ENCODE measurements around the gene FRMPD4.

Gene FRMPD4

DNA sequence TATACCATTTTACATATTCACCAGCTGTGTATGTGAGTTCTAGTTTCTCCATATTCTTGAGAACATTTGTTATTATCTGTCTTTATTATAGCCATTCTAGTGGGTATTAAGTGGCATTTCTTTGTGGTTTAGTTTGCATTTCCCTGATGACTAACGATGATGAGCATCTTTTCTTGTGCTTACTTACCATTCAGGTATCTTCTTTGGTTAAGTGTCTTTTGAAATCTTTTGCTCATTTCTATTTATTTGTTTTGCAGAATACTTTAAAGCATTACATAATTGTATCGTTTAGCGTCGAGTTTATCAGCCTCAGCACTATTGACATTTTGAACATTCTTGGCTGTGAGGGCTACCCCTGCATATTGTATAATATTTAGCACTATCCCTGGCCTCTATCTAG is 85.4 kb downstream of the FRMPD4 start:
- no peak for DNase-seq

DNA sequence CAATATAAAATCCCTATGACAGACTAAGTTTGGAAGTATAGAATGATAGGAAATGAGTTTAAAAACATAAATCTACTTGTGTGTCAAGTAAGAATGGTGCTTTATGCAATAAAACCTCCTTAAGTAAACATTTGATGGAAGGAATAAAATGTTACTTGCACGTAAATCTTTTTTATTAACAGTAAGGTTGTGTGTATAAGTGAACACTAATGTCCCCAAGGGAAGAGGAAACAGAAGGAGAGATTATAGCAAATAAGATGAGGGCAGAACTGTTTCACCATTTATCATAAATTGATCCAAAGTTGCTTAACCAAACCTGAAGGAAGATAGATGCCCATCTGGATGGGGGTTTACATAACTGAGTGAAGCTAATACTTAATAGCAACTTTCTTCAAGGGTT is 86.8 kb downstream of the FRMPD4 start:
- DNase-seq, result no peak

DNA sequence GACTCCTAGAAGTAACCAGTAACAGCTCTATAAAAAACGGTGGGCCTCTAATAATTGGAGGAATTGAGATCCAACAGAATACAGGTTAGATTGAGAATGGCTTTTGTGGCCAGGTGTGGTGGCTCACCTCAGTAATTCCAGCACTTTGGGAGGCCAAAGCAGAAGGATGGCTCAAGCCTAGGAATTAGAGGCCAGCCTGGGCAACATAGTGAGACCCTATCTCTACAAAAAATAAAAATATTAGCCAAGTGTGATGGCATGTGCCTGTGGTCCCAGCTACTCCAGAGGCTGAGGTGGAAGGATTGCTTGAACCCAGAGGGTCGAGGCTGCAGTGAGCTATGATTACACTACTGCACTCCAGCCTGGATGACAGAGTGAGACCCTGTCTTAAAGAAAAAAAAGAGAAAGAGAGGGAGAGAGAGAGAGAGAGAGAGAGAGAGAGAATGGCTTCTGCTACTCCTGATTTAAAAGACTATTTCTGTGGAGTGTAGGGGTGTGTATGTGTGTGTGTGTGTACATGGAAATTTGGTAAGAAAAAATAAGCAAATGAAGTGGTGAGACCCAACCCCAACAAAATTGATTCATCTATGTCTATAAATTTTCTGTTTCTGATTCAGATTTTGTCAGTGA is 89.3 kb downstream of the FRMPD4 start:
- DNase-seq, result no peak

DNA sequence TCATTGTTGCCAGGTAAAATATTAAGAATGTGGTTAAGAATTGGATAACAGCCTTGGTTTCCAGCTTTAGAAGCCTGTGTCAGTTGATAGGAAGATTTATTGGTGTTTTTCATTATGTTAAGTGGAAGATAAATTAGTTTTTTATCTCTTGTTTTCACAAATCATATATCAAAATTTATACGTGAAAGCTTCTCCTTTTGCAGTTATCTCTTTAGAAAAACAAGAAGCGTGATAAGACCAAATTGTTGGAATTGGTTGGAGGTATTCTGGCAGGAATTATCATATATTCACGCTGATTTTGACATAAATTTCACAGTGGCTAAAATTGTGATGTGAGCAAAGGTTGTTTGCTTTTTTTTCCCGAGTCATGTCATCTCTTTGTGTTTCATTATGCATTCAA is 90.6 kb downstream of the FRMPD4 start:
- DNase-seq, result no peak

DNA sequence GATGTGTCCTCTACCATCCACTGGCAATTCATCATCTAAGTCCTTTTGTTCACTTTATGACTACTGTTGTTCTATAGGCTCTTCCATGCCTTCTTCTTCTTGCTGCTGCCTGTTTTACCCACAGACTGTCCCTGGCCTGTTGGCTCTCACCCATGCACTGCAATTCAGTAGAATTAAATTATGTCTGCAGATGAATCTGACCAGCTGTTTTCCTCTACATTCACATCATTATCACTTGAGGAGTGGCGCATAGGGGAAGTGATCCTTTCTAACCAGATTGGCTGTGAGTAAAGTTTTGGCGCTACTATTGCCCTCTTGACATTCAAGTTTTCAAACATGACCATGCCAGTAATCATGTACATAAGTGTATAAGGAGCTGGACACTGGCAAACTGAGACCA is 91.7 kb downstream of the FRMPD4 start:
- DNase-seq, result no peak

DNA sequence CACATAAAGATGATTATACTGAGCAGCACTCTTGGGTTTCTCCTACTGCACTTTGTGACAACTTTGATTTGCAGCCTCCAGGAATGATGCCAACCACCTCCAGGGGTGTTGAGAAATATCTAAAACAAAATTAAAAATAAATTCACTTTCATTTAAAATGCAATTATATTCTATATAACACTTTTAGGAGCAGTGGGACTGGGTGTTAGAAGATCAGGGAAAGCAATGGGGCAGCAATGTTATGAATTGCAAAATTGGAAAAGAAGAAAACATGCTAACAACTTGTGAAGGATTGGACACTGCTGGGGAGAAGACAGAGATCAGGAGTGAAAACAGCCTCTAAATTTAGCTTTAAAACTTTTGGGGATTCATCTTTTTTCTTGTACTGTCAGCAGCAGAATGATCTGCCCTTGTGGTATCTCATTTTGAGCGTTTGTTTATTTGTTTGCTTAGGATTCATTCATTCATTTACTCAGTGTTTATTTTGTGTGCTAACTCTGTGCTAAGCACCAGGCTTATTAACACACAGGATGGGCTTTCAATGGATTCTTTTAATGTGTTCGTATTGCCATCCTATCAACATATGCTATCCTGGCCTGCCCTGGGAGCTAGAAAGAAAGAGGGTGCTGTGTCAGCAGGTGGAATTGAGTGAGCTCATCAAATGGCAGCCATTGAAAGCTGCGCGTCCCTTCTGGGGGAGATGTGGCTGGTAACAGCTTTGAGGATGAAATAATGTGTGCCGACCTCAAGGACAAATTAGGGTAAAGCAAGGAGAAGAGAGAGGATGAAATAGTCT is 96.5 kb downstream of the FRMPD4 start:
- no peak for DNase-seq

DNA sequence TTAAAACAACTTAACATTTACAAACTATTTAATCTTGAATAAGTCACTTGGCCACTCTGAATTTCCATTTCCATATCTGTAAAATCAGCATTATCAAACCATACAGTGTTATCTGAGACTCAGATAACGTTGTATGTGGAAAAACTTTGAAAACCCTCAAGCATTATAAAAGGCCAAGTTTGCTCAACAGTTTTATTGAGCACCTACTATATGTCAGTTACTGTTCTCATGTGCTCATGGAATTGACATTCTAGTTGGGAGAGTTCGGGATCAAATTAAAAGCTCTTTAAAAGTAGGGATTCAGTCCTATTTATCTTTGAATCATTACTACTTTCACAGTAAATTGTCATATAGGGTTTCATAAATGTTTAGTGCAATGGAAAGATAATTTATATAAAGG is 97.9 kb downstream of the FRMPD4 start:
- no peak for DNase-seq

DNA sequence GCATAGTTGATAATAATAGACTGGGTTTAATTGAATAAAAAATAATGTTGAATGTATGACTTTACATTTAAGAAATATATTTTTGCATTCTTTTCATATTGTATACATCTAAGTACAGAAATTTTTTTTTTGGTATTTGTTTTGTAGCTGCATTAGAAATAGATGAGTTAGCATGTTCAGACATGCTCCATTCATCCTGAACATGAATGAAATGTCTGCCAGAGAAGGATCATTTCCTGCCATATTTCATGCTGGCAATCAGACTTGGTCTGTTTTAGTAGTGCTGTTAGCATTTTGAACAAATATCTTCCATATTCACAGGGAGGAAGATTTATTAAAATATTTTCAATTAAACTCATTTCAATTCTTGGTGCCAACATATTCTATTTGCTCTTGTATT is 98.9 kb downstream of the FRMPD4 start:
- DNase-seq, result no peak

DNA sequence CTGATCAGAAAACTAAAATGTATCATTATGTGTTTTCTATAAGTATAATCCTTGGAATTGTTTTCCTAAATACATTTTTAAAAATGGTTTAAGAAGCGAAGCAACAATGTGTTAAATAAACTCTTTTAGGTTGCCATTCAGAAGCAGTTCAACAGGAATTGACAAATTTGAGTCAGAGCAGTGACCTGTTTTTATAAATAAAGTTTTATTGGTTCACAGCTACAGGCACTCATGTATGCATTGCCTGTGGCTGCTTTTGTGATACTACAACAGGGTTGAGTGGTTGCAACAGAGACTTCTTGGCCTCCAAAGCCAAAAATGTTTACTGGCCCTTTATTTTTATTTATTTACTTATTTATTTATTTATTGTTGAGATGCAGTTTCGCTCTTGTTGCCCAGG is 99.5 kb downstream of the FRMPD4 start:
- no peak for DNase-seq

DNA sequence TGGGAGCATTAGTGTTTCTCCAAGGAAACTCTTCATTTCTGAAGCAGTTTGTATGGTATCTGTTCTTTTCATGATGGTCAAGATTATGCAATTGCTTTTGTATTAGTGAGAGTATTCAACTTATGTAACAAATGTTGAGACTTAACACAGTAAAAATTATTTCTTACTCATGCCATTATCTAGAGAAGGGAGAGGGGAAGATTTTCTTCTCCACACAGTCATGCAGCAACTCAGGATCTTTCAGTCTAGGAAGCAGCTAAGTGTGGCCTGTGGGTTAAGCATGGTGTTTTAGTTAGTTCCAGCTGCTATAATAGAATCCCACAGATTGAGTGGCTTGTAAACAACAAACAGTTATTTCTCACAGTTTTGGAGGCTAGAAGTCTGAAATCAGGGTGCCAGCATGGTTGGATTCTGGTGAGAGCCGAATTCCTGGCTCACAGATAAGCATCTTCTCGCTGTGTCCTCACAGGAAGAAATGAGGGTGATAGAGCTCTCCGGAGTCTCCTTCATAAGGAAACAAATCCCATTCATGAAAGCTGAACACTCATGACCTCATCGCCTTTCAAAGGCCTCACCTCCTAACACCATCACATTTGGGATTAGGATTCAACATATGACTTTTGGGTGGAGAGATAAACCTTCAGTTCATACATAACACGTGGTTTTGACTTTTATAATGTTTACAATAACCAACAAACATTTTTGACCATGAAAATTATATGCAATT is 101.2 kb downstream of the FRMPD4 start:
- no peak for DNase-seq

DNA sequence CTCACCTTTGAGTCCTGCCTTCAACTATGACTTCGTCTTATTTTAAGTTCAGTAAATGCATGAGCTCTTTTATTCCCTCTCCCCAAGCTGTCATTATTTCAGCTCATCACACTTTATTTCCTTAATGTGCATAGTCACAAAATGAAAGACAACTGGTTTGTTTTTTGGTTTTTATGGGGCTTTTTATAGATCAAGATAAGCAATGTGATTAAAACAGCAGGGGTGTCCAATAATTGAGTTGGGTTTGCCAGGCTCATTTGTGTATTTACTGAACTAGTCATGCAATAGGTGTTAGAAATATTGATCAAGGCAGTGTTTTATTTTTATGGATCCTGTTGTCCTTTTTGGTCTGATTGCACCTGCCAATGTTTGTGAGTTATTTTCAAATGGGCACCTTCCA is 102.2 kb downstream of the FRMPD4 start:
- DNase-seq, result no peak

DNA sequence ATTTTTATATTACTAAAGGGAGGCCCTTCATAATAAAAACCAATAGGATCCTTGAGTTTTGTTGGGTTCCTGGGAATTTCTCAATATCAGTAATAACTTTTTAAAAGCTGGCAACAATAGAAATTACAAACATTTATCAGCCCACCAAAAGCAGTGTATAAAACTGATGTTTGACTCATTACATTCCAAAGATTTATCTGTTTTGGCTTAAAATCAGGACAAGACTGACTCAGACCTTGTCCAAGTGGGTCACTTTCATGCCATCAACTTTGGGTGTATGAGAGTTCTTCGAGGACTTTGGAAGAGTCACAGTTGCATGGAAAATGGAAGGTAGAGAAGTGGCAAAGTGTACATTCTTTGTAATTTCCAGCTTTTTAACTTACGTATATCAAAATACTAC is 102.8 kb downstream of the FRMPD4 start:
- DNase-seq, result no peak

DNA sequence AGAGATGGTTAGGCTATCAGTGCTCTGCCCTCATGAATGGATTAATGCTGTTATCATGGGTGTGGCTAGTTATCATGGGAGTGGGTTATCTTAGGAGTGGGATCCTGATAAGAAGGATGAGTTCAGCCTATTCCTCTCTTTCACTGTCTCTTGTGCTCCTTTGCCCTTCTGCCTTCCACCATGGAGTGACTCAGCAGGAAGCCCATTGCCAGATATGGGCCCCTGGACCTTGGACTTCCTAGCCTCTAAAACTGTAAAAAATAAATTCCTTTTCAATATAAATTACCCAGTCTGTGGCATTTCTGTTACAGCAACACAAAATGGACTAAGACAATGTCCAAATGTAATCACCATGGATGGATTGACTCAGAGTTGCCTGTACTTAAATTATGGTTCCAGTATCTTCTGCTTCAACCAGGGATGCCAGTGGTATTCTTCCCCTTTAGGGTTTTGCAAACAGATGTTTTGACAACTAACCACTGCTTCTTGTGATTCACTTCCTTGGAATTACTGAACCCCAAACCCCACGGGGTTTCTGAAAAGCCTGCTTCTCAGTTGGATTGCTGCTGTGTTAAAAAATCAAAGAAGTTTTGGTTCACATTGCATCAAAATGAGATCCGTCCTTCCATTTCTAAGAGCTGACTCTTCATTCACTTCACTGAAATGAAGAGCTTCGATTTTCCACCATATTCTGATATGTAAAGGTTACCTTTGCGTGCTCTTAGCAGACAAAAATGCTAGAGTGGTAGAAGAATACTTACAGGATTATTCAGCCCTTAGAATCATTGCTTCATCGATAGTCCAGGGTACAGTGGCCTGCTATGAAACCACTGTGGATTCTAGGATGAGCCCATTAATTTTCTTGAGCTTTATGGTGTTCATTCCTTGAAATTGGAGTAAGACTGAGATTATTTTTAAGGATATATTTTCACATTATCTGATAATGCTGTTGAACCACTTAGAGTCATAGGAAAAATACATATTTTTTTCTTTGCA is 107.7 kb downstream of the FRMPD4 start:
- no peak for DNase-seq

DNA sequence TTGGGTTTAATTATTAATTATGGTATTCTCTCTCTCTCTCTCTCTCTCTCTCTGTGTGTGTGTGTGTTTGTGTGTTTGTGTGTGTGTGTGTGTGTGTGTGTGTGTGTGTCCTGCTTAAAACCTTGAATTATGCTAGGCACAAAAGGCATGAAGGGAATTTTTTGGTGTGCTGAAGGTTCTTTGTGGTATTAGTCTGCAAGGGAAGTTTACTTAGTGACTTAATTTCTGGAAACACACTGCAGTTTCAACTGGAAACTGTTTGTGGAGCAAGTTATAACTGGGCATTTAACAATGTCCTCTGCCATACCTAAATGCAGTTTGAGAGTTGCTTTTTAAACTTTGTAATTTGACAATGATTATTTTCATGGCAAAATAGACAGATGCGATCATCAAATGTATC is 111.7 kb downstream of the FRMPD4 start:
- DNase-seq, result no peak

DNA sequence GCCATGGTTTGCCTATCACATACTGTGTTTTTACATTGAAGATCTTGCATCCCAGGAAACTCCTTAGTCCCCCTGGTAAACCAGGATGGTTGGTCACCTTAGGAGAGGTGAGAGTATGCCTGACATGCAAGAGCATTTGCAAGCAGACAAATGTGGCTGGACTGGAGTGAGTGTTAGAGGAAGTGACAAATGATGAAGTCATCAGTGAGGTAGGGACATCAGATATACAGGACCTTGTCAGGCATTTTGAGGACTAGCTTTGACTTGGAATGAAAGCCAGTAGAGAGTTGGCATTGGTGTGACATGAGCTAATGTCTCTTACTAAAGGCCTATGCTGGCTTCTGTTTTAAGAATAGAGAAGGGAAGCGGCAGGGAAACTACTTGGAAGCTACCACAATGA is 124.9 kb downstream of the FRMPD4 start:
- DNase-seq, result no peak

DNA sequence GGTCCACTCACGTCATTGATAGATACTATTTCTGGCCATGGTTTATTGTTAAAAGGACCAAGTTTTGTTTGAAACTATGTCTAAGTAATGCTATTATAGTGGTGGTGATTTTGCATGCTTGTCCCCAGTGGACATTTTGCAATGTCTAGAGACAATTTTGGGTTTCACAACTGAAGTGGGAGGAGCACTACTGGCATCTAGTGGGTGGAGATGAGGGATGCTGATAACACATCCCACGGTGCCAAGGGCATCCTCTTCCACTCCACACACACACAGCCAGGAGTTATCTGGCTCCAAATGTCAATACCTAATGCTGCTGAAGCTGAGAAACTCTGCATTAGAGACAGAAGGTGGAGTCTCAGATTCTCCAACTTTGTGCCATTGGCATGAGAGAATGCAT is 131.2 kb downstream of the FRMPD4 start:
- DNase-seq, result no peak

DNA sequence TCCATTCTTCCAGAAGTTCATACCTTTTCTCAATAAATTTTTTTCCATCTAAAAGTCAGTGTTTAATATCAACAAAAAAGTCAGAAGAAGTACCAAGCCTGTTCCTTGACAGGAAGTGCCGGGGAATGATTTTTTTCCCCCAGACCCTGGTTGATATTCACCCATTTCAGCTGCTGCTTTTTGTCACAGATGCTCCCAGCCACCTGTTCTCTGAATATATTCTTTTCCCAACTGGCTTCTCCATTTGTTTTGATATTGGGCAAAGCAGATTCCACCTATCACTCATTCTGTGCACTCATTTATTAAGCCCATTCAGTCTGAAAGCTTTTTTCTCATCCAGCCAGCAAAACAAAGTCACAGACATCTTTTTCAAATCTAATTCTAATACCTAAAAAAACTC is 139.9 kb downstream of the FRMPD4 start:
- DNase-seq, result no peak

DNA sequence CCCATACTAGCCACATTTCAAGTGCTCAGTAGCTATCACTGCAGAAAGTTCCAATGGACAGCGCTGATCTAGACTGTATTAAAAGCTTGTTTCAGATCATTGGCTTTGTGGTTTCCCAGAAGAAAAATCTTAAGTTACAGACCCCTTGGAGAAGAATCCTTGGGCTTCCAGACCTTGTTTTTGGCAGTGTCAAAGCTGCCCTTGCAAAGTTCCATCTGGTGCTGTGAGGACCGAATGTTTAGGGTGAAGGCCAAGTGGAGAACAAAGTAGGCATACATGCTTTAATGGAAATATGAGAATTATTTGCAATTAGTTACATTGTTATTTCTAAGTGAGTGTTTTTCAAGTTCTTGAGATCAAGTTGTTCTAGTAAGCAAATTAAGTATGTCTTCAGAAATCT is 144.7 kb downstream of the FRMPD4 start:
- no peak for DNase-seq

DNA sequence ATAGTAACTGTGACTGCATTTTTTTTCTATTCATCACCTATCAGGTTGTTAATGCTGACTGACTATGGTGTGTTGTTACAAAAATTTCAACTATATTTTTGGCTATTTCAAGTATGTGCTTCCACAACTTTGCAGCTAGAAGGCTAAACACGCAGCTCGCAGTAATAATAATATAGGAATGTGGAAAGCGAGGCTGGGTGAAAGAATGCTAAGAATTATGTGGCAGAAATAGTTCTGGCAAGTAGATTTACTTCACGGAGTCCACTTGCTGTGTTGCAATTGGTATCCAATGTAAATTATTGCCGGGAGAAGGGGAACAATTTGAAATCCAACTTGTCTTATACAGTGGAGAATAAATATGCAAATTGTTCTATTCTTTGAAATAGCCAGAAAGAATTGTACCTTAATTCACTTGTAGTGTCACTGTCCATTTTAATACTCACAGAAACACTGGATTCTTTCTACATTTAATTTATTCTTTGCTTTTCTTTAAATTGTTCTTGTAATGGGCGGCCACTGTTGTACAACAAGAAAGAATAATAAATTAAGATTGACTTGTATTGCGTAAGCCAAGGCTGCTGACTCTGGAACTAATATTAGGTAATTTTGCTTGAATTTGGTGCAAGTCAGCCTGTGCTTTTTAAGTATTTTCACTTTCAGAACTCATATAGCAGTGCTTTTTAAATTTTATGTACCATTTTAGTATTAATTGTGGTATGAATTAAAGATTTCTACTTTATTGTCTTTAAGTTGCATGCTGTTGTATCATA is 154.9 kb downstream of the FRMPD4 start:
- no peak for DNase-seq

DNA sequence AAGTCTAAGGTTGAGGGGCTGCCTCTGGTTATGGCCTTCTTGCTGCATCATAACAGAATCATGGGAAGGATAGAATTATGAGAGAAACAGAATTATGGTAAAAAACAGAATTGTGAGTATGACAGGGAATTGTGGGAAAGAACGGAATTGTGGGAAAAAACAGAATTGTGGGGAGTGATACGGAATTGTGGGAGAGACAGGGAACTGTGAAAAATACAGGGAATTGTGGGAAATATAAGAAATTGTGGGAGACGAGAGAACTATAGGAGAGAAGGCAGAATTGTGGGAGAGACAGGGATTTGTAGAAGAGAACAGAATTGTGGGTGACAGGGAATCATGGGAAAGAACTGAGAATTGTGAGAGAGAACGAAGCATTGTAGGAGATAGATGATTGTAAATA is 159.1 kb downstream of the FRMPD4 start:
- no peak for DNase-seq

DNA sequence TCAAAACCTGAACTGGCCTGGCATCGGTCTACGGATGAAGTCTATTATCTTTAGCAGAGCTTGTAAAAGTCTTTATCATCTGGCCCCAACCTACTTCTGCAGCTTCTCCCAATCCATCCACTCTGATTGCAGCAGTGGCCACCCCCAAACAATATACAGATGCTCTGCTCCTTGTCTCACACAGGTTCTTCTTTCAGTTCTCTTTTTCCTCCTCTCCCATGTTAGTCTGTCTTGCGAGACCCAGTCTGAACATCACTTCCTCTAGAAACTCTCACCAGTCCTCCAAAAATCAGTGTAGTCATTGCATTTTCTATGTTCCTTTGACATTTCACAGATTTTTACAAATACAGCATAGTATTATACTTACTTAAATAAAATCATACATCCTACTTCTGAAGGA is 163.0 kb downstream of the FRMPD4 start:
- no peak for DNase-seq

DNA sequence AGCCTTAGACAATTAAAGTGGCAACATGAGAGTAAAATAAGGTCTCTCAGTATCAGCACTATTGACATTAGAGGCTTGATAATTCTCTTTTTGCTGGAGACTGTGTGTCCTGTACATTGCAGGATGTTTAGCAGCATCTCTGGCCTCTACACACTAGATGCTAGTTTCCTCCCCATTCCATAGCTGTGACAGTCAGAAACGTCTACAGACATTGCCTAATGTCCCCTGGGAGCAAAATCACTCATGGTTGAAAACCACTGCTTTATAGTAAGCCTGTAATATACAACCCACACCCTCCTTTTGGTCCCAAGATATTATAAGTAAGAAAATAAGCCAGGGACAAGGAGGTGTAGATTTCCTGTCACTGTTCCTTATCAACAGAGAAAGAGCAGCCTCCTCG is 166.0 kb downstream of the FRMPD4 start:
- no peak for DNase-seq
